Measurements from ENCODE around the gene CYB561D2. TPM values are rescaled to one million over a fixed set of nuclear protein-coding genes. Genes with fewer than 3 reads are reported as not detected.

Gene CYB561D2
- total and polyA plus RNA-seq, 2 of the 13 experiments (the other 11 are each of a cell fraction or from before 2014, with no cell fraction given) = 11.1 to 17.2 TPM

DNA sequence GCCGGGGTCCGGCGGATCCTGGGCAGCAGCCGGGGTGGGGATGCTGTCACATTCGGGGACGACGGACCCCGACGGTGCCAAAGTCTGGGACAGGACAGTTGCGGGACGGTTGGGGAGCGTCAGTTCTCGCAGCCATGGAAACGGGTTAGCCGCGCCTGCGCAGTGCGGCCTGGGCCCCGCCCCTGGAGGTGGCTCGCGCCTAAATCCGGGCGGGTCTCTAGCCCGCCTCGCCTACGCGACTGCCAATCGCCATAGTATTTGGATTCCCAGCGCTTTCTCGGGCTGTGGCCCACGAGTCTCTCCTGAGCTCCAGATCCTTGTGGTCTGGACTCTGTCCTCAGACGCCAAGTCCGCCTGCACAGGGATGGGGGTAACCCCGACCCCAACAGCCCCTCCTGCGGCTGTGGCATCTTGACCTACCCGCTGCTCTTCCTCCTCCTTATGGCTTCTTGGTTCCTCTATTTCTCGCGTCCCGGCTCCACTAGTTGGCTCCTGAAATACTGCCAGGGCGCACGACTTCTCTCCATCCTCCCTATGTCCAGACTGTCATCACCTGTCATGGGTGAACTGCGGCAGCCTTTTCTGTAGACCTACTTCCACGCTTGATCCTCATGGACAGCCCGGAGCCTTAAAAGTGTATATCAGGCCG lies 5.0 kb upstream of the CYB561D2 start, which contains the start of gene ZMYND10:
Gene ZMYND10 (minus strand): TSS at position 147 of the 649 bp plus-strand sequence. CDS start 153 bp downstream, outside the sequence.
- H3K27me3 ChIP-seq (ENCODE audit: control insufficient read depth in 1 of 2, insufficient read depth in 2 of 2, low read length in 2 of 2) = 0 out of 5 replicates have a peak, but pooled peaks cover 0 to 1% of the 10 kb centered on the region in 2 experiments
- FAIRE-seq = no peak
- DNase-seq (ENCODE audit: low spot score) = no peak
- no TSS peak for BruUV-seq (replicated peaks)
- CTCF ChIA-PET (ENCODE audit: low intra/inter-chr PET ratio, low total read pairs) = interaction anchor here (2.7 kb wide), 1 partner anchor 43 kb away, joined by 9 read pairs; no protein-coding TSS in a partner anchor
- H3K4me3 ChIP-seq (replicated peaks in 1 of 3; ENCODE audit: insufficient read depth in 1 of 3, low read depth in 2 of 3, low read length in 3 of 3) = peak within 1 kb of the TSS in 1 of 3 experiments; percentile 55; a peak in 2 of 6 replicates
- 0 out of 2 replicates have a peak, but pooled peaks cover 3% of the 10 kb centered on the region for H4K20me1 ChIP-seq (ENCODE audit: insufficient read depth, low read length)
- H3K79me2 ChIP-seq (ENCODE audit: insufficient read depth, low read length) = peaks cover 12% of the 10 kb centered on the region
- in situ Hi-C loops (cut with HindIII; ENCODE audit: extremely low pct_ligation_motif_present, low pct_unique_long_range_greater_than_20kb) = loop anchor here (10.0 kb wide), 1 partner anchor 199 kb away; no protein-coding TSS in a partner anchor
- intact Hi-C loops (cut with micrococcal nuclease; ENCODE audit: unreplicated experiment) = loop anchor here (10.0 kb wide), 1 partner anchor 199 kb away; no protein-coding TSS in a partner anchor
- no peak within 1 kb of the TSS for H3K9ac ChIP-seq (ENCODE audit: insufficient read depth, low read depth, low read length)
- no peak within 1 kb of the TSS for H3K27ac ChIP-seq (ENCODE audit: extremely low read length, insufficient read depth, low read length)
- H3K9me3 ChIP-seq (ENCODE audit: low read length) = no peaks in the 10 kb centered on the region
- H3K4me2 ChIP-seq (ENCODE audit: low read depth, low read length) = peak within 1 kb of the TSS; percentile 76
- H3K36me3 ChIP-seq (replicated peaks in 1 of 2; ENCODE audit: control insufficient read depth in 1 of 2, insufficient read depth in 2 of 2, low read length in 2 of 2) = peaks cover 4 to 13% of the 10 kb centered on the region in 2 experiments; a peak in 3 of 5 replicates
- WGBS (ENCODE audit: low lambda C conversion rate) = 72% methylated on average over 37 of the region's 45 CpGs
- POLR2A ChIA-PET = interaction anchor here (3.6 kb wide), 1 partner anchor 9 kb away, joined by 18 read pairs; no protein-coding TSS in a partner anchor
- no peak within 1 kb of the TSS for H2AFZ ChIP-seq (ENCODE audit: low read length)
- no peak for ATAC-seq
- H3K4me1 ChIP-seq (ENCODE audit: insufficient read depth, low read length) = peaks cover 75% of the 10 kb centered on the region
- no peak for TF ChIP-seq ZFX (CRISPR knock-in tag; IDR thresholded peaks at IDR 0.05; ENCODE audit: low read depth)
- TF ChIP-seq ZNF263 (CRISPR knock-in tag; IDR thresholded peaks at IDR 0.05) = 0 out of 2 replicates have a peak, but pooled peaks have one; percentile 20
- TF ChIP-seq RFX1 (IDR thresholded peaks at IDR 0.05) = peak; percentile 52; the same call in 1 of the 2 replicates
- no peak for TF ChIP-seq CAMTA2 (CRISPR knock-in tag; IDR thresholded peaks at IDR 0.05; ENCODE audit: borderline replicate concordance)
- no peak for TF ChIP-seq ZNF34 (CRISPR knock-in tag; IDR thresholded peaks at IDR 0.05; ENCODE audit: borderline replicate concordance)
- peak; percentile 69 for TF ChIP-seq RFX3 (CRISPR knock-in tag; IDR thresholded peaks at IDR 0.05)
- TF ChIP-seq, protein P1, sequence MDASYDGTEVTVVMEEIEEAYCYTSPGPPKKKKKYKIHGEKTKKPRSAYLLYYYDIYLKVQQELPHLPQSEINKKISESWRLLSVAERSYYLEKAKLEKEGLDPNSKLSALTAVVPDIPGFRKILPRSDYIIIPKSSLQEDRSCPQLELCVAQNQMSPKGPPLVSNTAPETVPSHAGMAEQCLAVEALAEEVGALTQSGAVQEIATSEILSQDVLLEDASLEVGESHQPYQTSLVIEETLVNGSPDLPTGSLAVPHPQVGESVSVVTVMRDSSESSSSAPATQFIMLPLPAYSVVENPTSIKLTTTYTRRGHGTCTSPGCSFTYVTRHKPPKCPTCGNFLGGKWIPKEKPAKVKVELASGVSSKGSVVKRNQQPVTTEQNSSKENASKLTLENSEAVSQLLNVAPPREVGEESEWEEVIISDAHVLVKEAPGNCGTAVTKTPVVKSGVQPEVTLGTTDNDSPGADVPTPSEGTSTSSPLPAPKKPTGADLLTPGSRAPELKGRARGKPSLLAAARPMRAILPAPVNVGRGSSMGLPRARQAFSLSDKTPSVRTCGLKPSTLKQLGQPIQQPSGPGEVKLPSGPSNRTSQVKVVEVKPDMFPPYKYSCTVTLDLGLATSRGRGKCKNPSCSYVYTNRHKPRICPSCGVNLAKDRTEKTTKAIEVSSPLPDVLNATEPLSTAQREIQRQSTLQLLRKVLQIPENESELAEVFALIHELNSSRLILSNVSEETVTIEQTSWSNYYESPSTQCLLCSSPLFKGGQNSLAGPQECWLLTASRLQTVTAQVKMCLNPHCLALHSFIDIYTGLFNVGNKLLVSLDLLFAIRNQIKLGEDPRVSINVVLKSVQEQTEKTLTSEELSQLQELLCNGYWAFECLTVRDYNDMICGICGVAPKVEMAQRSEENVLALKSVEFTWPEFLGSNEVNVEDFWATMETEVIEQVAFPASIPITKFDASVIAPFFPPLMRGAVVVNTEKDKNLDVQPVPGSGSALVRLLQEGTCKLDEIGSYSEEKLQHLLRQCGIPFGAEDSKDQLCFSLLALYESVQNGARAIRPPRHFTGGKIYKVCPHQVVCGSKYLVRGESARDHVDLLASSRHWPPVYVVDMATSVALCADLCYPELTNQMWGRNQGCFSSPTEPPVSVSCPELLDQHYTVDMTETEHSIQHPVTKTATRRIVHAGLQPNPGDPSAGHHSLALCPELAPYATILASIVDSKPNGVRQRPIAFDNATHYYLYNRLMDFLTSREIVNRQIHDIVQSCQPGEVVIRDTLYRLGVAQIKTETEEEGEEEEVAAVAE (CRISPR knock-in tag; IDR thresholded peaks at IDR 0.05; ENCODE audit: borderline replicate concordance) = no peak
- peak; percentile 13; the same call in 1 of the 2 replicates for TF ChIP-seq GABPB1 (CRISPR knock-in tag; IDR thresholded peaks at IDR 0.05)
- no peak for TF ChIP-seq RBM22 (optimal IDR thresholded peaks at IDR 0.05; ENCODE audit: low read length)
- TF ChIP-seq ZNF619 (CRISPR knock-in tag; IDR thresholded peaks at IDR 0.05) = no peak
- no peak for TF ChIP-seq ZNF367 (CRISPR knock-in tag; IDR thresholded peaks at IDR 0.05; ENCODE audit: borderline replicate concordance)
- 0 out of 2 replicates have a peak, but pooled peaks have one; percentile 31 for TF ChIP-seq PITX1 (CRISPR knock-in tag; IDR thresholded peaks at IDR 0.05)
- no peak for TF ChIP-seq FOXM1 (CRISPR knock-in tag; IDR thresholded peaks at IDR 0.05)
- TF ChIP-seq, protein P2, sequence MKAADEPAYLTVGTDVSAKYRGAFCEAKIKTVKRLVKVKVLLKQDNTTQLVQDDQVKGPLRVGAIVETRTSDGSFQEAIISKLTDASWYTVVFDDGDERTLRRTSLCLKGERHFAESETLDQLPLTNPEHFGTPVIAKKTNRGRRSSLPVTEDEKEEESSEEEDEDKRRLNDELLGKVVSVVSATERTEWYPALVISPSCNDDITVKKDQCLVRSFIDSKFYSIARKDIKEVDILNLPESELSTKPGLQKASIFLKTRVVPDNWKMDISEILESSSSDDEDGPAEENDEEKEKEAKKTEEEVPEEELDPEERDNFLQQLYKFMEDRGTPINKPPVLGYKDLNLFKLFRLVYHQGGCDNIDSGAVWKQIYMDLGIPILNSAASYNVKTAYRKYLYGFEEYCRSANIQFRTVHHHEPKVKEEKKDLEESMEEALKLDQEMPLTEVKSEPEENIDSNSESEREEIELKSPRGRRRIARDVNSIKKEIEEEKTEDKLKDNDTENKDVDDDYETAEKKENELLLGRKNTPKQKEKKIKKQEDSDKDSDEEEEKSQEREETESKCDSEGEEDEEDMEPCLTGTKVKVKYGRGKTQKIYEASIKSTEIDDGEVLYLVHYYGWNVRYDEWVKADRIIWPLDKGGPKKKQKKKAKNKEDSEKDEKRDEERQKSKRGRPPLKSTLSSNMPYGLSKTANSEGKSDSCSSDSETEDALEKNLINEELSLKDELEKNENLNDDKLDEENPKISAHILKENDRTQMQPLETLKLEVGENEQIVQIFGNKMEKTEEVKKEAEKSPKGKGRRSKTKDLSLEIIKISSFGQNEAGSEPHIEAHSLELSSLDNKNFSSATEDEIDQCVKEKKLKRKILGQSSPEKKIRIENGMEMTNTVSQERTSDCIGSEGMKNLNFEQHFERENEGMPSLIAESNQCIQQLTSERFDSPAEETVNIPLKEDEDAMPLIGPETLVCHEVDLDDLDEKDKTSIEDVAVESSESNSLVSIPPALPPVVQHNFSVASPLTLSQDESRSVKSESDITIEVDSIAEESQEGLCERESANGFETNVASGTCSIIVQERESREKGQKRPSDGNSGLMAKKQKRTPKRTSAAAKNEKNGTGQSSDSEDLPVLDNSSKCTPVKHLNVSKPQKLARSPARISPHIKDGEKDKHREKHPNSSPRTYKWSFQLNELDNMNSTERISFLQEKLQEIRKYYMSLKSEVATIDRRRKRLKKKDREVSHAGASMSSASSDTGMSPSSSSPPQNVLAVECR (CRISPR knock-in tag; IDR thresholded peaks at IDR 0.05; ENCODE audit: borderline replicate concordance) = peak; percentile 37
- no peak for TF ChIP-seq ZNF496 (CRISPR knock-in tag; IDR thresholded peaks at IDR 0.05; ENCODE audit: insufficient replicate concordance)
- no peak for TF ChIP-seq ZNF124 (CRISPR knock-in tag; IDR thresholded peaks at IDR 0.05)
